Stimulated activated CD4-positive, alpha-beta T cell treated with anti-CD3 and anti-CD28 coated beads, TNF-alpha, amount 100 ng/mL, for 24 hours (primary cell): Measurements from ENCODE around the gene BIRC3.

Experiments
- DNase-seq, 3 experiments: peaks; one replicate each; pipeline ENCODE4 v3.0.0-alpha.2; 2020; ENCODE audit warnings: low read depth in 3 of 3

BIRC3 gene

DNA sequence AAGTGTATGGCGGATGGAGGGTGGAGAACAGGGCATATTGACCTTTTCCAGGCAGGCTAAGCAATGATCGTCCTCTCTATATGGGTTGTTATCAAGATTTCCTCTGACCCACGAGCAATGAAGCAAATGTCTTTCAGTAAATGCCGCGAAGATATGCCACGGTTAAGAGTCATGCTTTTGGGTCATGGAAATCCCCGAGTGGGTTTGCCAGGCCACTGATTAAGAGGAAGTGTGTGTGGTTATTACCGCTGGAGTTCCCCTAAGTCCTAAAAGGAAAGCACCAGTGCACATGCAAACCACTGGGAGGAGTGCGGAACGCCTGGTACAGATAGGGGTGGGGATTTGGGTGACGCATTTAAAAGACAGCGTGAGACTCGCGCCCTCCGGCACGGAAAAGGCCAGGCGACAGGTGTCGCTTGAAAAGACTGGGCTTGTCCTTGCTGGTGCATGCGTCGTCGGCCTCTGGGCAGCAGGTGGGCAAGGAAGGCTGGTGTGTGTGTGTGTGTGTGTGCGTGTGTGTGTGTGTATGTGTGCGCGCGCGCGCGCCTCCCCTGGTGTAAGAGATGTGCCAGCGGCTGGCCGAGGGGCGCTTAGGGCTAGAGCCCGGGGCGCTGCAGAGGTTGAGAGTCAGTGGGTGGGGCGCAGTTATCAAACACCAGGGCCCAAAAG is at the start of gene BIRC3:
Gene BIRC3, plus strand, starts transcription at position 386 of the 669 bp plus-strand sequence. CDS start 7,026 bp downstream, outside the sequence.
- DNase-seq = peak; percentile 74 to 89 (median 85)

DNA sequence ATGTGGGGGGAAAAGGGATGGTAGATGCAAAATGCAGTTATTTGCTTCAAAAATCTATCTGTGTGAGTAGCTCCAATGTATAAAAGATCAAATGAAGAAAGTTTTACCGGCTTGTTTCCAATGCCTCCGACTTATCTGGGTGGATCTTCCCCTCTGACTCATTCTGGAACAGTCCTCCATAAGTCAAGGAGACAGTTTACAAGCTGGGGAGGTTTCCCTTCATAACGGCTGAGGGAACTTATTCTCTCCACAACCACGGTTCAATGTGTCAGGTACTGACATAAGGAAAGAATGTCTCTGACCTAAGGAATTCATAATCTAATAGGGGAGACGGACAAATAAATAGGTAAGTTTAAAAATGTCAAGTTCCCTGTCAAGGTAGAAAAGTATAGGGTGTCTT is 49.7 kb upstream of the BIRC3 start:
- DNase-seq = no peak

DNA sequence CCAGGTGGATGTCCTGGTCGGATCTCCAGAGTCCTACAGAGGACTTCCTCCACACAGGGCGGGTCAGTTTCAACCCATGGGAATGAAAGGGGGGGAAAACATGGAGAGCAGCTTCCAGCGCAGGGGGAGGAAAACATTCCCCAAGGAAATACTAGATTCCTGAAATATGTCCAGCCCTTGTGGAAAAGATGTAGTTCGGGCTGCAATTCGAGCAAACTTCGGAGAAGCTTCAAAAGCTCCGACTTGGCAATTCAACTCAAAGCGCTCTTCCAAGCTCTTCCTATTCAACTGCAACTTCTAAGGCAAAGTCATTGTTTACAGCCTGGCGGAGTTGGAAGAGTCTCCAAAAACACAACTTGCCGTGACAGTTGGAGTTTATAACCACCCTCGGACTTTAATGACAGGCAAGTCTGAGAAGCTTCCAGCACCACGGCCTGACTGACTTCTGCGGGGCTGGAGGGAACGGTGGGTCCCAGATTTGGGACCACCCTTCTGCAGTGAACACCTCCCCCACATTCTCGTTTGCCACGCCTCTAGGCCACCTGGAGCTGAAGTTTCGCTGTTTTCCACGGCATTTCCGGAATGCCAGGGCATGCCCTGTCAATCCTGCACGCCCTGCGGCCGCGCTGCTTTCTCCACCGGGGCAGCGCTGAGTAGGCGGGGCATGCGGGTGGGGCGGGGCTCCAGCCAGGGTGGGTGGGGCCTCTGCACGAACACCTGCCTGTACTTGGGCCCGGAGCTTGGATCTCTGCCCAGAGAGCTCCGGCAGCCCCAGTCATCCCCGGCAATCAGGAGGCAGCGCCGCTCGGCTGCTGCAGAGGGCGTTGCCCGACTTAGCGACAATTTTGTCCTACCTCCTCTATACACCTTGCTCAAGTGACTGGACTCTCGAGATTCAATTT is 49.0 kb upstream of the BIRC3 start:
- peak; percentile 57 to 79 (median 63) for DNase-seq

DNA sequence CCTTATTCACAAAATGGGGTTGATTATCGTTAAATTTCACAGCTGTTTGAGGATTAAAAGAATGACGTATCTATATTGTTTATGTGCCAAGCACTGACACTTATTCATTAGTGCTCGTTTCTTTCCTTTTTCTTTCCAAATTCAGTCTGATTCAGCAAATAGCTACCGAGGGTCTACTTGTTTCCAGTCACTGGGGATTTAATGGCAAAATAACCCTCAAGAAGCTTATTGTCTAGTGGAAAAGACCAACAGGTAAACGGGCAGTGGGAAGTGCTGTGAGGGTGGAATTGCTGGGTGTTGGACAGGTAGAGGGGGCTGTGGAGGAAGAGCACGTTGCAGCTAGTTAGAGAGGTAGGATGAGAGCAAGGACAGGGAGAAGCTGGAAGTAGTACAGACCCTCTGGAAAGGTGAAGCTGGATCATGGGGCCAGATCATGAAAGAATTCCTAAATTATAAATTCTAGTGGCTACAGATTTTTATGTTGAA is 48.3 kb upstream of the BIRC3 start:
- no peak for DNase-seq

DNA sequence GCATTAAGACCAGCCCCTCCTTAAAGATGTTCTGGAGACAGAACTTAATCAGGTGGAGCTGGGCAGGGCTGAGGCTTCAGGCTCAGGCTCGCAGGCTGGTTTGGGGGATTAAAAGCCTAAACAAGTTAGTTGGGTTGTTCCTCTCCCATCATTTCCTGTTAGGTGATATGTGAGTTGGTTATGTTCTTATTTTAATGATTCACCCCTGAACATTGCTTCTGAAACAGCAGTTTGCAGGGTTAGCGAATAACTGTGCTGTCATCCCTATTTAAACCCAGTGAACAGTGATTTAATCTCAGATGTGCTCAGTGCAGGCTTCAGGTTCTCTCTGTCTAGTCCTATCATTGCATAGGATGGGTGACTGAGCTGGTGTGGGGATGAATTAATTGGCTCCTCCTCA is 47.4 kb upstream of the BIRC3 start:
- no peak for DNase-seq

DNA sequence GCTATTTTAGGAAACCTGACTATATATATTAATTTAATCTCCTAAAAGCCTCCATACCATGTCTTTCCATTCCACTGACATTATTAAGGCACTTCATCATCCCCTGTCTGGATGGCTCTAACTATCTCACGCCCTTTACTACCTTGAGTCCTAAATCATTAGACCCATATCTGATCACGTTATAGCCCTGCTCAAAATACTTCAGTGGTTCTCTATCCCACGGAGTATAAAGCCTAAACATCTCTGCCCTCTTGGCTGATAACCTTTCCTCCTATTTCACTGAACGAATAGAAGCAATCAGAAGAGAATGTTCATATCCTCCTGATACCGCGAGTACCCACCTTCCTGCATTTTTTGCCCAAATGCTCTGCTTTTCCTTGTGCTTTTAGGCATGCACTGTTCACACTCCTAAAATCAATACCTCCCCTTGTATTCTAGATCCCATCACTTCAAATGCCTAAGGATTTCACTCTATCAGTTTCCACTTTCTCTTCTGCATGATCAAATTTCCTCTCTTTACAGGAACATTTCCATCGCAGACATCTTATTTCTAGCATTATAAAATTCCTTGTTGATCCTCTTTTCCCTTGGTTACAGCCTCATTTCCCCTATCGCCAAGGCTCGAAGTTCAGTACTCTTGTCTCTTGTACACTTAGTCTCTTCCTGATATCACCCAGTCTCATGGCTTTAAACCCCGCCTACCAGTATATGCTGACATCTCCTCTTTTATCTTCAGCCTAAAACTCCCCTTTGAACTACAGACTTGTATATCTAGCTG is 45.0 kb upstream of the BIRC3 start:
- no peak for DNase-seq

DNA sequence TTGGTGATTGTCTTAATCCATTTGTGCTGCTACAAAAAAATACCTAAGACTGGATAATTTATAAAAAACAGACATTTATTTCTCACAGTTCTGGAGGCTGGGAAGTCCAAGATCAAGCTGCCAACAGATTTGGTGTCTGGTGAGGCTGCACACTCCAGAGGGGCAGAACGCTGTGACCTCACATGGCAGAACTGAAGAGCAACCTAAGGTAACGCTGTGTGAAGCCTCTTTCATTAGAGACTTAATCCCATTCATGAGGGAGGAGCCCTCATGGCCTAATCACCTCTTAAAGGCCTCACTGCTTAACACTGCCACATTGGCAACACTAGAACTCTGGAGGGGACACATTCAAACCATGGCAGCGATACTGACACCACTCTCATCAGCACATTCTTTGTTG is 42.7 kb upstream of the BIRC3 start:
- no peak for DNase-seq

DNA sequence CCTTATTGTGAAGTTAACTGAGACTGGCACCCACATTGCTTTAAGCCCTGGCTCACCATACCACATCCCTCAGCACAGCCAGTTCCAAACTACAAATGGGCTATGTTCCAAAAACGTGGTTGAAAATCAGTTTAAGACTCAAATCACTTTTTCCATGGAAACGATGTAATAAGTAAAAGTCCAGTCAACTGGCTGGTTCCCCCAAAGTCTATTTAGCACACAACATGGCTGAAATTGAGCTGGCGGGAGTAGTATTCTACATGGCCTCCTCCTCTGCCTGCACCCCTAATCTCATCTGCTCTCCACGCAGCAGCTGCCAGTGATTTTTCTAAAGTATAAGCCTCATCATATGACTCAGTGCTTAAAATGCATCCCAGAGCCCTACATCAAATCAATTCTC is 40.9 kb upstream of the BIRC3 start:
- no peak for DNase-seq

DNA sequence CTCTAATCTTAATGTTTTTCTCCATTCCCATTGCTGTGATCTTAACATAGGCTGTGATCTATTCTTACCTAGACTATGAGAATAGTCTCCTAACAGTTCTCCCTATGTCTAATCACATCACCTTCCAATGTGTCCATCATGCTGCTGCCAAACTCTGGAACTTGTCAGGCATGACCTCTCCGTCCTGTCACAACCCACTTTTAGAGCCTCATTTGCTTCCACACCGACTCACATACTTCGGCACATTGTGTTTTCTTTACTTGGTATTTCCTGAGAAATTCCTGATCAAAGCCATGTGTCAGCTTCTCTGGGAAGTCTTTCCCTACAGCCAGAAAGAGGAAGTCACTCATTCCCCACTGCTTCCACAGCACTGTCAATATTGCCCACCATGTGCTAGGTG is 40.5 kb upstream of the BIRC3 start:
- no peak for DNase-seq

DNA sequence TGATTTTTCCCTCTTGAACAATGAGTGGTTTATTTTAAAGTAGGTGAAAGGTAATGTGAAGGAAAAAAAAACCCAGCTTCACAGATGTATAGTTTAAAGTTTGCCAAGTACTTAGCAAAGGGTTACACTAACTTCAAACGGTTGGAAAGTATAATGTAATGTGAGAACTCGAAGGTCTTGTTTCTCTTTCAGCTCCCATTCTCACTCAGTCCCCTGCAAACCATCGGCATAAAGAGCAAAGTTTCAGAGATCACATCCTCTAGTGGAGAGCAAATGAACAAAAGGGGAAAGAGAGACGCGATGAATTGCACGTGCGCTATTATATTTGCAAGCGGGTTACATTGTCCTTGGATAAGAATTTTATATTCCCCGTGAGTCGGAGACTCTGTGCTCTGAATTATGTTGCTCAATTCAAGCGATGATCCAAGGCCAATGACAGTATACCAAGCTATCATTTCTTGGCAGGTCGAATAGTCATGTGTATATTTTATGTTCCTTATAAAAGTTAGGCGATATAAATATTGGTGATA is 37.6 kb upstream of the BIRC3 start:
- DNase-seq = no peak

DNA sequence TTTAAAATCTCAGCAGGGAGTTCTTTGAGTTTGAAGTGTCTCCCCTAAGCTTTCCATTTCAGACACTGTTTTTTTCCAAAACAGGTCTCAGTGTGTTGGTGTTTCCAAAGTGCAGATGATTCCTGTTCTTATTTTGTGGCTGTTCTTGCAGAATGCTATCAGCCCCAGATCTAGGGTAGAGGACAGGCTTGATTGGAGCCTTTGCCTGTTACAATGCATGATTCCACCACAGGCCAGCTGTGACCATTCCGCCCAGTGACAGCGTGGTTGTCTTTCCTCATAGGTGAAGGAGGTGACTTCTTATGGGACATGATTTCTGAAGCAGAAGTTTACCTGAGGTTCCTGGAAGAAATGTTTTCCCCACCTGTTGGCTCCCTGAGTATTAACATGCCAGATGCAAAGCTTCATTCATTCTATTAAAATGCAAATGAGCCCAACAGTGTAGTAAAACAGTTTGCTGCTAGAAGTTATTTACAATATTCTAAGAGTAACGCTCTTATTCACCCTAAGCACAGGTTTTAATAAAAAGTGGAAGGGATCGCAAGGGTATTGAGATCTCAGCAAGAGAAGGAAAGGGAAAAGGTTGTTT is 36.9 kb upstream of the BIRC3 start:
- no peak for DNase-seq

DNA sequence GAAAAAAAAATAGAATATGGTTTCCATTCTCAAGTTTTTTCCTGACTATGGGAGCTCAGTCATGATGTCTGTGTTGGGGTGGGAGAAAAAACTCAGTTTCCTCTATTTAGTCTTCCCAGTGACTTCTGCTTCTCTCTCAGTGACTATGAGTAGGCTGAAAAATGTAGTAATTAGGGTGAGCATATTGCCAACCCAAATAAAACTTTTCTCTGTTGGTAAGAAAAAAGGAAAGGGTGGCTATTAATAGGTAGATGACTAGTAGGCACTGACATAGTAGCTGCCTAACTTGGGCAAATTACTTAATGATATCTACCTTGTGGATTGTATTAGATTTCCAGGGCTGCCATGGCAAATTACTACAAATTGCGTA is 34.2 kb upstream of the BIRC3 start:
- DNase-seq = no peak

DNA sequence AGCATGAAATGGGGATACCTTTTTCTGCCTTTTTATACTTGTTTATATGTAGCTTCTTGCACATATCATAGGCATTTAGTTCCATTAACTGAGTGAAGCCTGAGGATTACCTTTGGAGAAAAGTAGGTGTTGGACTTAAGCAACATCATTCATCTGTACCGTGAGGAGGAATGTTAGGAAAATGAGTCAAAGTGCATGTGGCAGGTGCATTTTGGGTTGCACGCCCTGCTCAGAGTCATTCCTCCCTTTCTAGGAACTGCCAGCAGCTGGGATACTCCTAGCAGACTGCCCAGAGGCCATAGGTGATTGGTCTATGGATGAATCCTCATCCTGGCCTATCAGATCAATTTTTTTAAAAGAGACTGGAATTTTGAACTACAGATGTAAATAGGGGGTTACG is 33.3 kb upstream of the BIRC3 start:
- DNase-seq = no peak

DNA sequence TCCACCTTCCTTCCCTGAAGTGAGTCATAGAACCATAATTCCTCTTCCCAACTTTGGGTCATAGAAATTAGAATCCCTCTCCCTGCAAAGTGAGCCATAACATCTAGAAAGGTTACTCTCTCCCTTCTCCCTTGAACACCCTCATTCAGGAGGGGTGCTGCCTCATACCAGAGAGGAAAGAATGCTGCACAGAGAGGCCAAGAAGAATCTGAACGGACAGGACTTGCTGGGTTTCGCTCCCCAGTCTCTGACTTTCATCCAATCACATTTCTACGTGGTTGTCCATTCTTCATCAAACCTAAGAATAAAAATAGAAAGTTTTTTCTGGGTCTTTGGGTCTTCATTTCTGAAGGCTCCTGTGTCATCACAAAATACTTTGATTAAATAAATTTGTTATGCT is 31.0 kb upstream of the BIRC3 start:
- DNase-seq = no peak

DNA sequence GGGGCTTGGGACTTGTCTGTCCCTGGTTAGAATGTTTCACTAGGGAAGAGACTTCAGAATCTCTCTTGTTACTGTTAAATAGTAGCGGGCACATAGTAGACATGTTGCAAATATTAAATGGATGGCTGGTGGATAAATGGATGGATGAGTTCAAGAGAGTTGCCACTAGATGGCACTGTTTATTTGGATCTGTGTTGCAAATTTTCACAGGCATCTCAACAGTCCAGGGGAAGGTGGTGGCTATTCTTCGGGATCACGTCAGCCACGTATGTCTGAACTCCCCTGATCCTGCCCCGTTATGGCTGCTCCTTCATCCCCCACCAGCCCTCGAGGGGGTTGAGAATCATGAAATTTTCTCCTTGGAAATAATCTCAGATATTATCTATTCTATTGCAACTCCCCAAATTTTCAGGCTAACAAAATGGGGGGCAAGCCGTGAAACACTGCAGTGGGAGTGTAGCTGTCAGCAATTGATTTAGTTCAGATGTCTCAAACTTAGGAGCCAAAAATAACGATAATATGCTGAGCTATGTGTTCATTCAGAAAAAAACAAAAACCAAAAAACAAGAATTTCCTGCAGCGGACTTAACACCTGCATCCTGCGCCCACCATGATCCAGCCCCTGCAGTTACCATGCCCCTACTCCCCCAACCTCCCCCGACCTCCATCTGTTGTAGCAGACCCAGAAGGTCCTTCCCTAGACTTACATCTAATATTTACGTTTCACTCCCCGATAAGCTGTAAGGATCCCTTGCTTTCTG is 29.1 kb upstream of the BIRC3 start:
- DNase-seq = peak in 1 of 3 experiments; percentile 13

DNA sequence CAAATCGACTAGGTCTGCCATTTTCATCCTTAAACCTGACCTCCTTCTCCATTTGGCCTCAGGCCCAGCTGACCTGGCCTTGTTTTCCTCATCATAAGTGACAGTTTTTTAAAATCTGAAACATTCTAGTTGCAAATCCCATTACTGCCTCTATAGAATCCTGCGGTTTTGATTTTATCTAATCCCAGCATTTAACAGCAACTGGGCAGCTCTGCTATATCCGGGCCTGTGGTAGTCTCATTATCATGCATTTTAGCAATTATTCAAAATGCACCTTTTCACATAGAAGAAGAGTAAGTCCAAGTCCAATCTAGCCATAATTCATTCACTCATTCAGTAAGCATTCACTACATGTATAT is 28.6 kb upstream of the BIRC3 start:
- DNase-seq = no peak

DNA sequence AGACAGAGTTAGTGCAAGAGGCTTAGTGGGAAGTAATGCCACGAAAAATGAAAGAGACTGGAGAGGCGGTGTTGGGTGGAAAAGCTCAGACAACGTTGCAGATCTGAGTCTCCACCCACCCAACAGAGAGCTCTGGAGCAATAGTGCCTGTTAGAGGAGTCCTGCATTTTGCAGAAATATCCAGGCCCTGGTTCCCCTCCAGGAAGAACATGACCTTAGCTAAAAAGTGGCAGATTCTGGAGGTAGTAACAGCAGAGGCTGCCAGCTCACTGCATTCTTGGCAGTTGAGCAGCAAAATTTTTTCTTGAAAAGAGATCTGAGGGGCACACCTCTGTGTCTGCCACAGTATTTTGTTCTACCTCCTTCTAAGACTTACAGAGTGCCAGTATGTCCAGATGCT is 27.7 kb upstream of the BIRC3 start:
- DNase-seq = no peak

DNA sequence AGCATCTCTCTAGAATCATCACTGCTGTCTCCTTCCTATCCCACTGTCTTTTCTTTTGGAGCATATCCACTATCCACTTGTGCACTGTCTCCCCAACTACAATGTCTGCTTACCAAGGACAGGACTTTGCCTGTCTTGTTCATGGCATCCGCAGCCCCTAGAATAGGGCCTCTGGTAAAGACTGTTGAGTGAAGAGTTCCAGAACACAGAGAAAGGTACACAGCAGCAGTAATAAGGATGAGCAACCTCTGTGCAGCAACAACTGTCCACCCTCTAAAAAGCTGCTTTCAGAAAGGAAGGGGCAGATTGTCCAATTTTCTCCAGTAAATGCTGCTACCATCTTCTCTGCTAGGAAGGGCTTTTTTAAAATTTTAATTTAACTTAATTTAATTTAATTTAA is 25.5 kb upstream of the BIRC3 start:
- DNase-seq = no peak

DNA sequence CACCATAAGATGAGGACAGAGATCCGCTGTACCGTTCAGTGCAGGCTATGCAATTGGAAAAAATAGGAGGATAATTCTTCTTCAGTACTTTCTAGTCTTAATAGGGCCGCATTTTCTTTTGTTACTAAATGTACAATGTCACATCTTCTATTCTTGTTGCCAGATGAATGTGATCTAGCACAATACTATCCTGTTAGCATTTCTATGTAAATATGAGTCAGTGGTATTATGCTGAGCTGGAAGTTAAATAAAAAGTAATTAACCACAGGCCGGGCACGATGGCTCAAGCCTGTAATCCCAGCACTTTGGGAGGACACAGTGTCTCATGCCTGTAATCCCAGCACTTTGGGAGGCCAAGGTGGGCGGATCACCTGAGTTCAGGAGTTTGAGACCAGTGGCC is 24.4 kb upstream of the BIRC3 start:
- no peak for DNase-seq

DNA sequence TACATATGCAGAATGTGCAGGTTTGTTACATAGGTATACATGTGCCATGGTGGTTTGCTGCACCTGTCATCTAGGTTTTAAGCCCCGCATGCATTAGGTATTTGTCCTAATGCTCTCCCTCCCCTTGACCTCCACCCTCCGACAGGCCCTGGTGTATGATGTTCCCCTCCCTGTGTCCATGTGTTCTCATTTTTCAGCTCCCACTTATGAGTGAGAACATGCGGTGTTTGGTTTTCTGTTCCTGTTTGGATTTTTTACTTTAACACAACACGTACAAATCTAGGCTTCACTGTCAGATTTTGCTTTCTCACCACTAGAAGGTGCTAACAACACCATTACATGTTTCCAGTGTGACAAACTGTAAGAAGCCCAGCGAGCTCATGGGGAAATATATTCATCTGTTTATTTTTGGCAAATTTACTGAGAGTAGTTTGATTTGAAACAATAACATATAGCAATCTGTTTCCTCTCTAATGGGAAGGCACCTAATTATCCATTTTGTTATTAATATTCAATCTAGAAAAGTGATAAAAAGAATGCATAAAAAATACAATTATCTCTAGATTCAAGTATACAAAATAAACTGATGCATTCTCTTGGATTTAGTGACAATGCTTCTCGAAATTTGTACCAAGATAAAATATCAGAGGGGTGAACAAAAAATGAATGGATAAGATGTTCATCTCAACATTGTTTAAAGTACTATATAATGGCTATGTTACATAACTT is 23.2 kb upstream of the BIRC3 start:
- no peak for DNase-seq
